Glutamatergic neuron (in vitro differentiated cells): ENCODE measurements around the gene DCST1. TPM values are rescaled to one million over a fixed set of nuclear protein-coding genes. Genes with fewer than 3 reads are reported as not detected.

ENCODE experiments used
- DNase-seq: peaks from one replicate; pipeline ENCODE4 v3.0.0; 2022
- H3K27ac Mint-ChIP-seq: one replicate; pipeline ENCODE4 v1.8.0; 2020; ENCODE audit warnings: mild to moderate bottlenecking, mixed read lengths, inconsistent platforms; ENCODE audit not compliant: unreplicated experiment
- H3K27me3 Mint-ChIP-seq: one replicate; pipeline ENCODE4 v1.8.0; 2020; ENCODE audit warnings: mild to moderate bottlenecking, moderate library complexity, mixed read lengths, inconsistent platforms; ENCODE audit not compliant: unreplicated experiment
- H3K36me3 Mint-ChIP-seq: one replicate; pipeline ENCODE4 v1.8.0; 2020; ENCODE audit warnings: mild to moderate bottlenecking, mixed read lengths, inconsistent platforms; ENCODE audit not compliant: unreplicated experiment
- H3K4me1 Mint-ChIP-seq: one replicate; pipeline ENCODE4 v1.8.0; 2020; ENCODE audit warnings: mild to moderate bottlenecking, low read depth, mixed read lengths, inconsistent platforms; ENCODE audit not compliant: unreplicated experiment
- H3K4me3 Mint-ChIP-seq: one replicate; pipeline ENCODE4 v1.8.0; 2020; ENCODE audit warnings: mild to moderate bottlenecking, mixed read lengths, inconsistent platforms; ENCODE audit not compliant: unreplicated experiment
- H3K9me3 Mint-ChIP-seq: one replicate; pipeline ENCODE4 v1.8.0; 2020; ENCODE audit warnings: mild to moderate bottlenecking, moderate library complexity, mixed read lengths, inconsistent platforms; ENCODE audit not compliant: unreplicated experiment
- total RNA-seq: library from RNA; stranded (reverse); fragmentation: NEBNext Ultra II Directional; extraction: Animal tissue kit (Norgen Biotek cat#: 25700); gene quantifications from one replicate; pipeline ENCODE4 v1.2.1, GENCODE V29; 2021; ENCODE audit not compliant: unreplicated experiment
- TF ChIP-seq, protein P1 (sequence below): fragments of 200-600 bp; sonication (generic); IDR thresholded peaks from one replicate; pipeline ENCODE4 v1.5.0; 2021; ENCODE audit not compliant: partially characterized antibody, unreplicated experiment

Gene DCST1
- total RNA-seq, 1 donor from 2014 or later, result not detected

- Mint-ChIP-seq H3K4me3 (no peak overlapping the region), H3K27ac (no peak overlapping the region), H3K4me1 (peaks cover 4% of the 10 kb centered on the region), H3K27me3 (peaks cover 3% of the 10 kb centered on the region), H3K9me3 (peaks cover 1% of the 10 kb centered on the region), H3K36me3 (no peaks in the 10 kb centered on the region)
- DNase-seq, result no peak
- TF ChIP-seq, protein P1, sequence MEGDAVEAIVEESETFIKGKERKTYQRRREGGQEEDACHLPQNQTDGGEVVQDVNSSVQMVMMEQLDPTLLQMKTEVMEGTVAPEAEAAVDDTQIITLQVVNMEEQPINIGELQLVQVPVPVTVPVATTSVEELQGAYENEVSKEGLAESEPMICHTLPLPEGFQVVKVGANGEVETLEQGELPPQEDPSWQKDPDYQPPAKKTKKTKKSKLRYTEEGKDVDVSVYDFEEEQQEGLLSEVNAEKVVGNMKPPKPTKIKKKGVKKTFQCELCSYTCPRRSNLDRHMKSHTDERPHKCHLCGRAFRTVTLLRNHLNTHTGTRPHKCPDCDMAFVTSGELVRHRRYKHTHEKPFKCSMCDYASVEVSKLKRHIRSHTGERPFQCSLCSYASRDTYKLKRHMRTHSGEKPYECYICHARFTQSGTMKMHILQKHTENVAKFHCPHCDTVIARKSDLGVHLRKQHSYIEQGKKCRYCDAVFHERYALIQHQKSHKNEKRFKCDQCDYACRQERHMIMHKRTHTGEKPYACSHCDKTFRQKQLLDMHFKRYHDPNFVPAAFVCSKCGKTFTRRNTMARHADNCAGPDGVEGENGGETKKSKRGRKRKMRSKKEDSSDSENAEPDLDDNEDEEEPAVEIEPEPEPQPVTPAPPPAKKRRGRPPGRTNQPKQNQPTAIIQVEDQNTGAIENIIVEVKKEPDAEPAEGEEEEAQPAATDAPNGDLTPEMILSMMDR, result no peak
These were observed 23.3 kb upstream of the DCST1 start for GRCh38 chr1:155010211-155010918.

- Mint-ChIP-seq H3K27ac (no peak overlapping the region), H3K27me3 (peaks cover 3% of the 10 kb centered on the region), H3K36me3 (no peaks in the 10 kb centered on the region), H3K4me1 (peaks cover 4% of the 10 kb centered on the region), H3K4me3 (no peak overlapping the region), H3K9me3 (peaks cover 1% of the 10 kb centered on the region)
- no peak for DNase-seq
- TF ChIP-seq, protein P1, result no peak
These were observed 22.6 kb upstream of the DCST1 start for GRCh38 chr1:155011004-155011416.

DNA sequence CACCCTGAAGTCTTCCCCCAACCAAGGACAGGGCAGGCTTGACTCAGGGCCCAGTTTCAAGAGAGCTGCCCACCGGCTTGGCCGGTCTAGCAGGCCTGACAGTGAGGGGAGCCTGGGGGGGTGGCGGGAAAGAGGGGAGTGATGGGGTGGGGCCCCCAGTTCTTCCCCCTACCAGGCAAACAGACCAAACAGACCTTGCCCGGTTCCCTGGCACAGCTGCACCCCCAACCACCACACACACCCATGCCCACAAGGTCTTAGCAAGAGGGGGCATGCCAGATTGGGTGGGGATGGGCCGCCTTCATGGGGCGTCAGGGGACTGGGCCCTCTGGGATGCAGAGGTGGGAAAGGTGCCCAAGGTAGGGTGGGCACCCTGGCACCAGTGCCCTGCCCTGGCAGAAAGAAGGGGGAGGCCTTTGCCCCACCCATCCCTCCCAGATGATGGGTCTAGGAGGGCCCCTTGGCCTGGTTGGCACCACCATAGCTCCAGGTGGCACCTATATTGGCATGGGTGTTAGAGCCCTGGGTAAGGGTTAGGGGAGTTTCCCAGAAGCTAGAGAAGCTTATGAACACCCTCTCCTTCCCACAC lies 22.1 kb upstream of the DCST1 start:
- Mint-ChIP-seq H3K4me1 (peaks cover 1% of the 10 kb centered on the region), H3K9me3 (peaks cover 1% of the 10 kb centered on the region), H3K4me3 (no peak overlapping the region), H3K27me3 (no peaks in the 10 kb centered on the region), H3K36me3 (no peaks in the 10 kb centered on the region), H3K27ac (no peak overlapping the region)
- TF ChIP-seq, protein P1, result no peak
- DNase-seq, result no peak

GRCh38 chr1:155012026-155012546 lies 21.5 kb upstream of the DCST1 start:
- peaks cover 1% of the 10 kb centered on the region for H3K4me1 Mint-ChIP-seq
- no peak overlapping the region for H3K27ac Mint-ChIP-seq
- no peaks in the 10 kb centered on the region for H3K27me3 Mint-ChIP-seq
- peak; percentile 78 for DNase-seq
- H3K9me3 Mint-ChIP-seq, result peaks cover 1% of the 10 kb centered on the region
- H3K4me3 Mint-ChIP-seq, result no peak overlapping the region
- no peaks in the 10 kb centered on the region for H3K36me3 Mint-ChIP-seq
- TF ChIP-seq, protein P1, result no peak
